Activated CD4-positive, alpha-beta T cell treated with anti-CD3 and anti-CD28 coated beads, Interleukin-10, Interleukin-2, amounts not matched to agents 100 ng/mL and 50 ng/mL, durations not matched to agents 16 hours and 8 hours (primary cell): ENCODE results near the gene ATP5MK.
"Not testable (repeated sequence)": the region's sequence is repeated elsewhere in the genome, so short reads cannot be mapped to it uniquely, and the experiment has no call there.

Source experiments
- DNase-seq: peaks from one replicate; pipeline ENCODE4 v3.0.0-alpha.2; 2020

Gene ATP5MK

DNA sequence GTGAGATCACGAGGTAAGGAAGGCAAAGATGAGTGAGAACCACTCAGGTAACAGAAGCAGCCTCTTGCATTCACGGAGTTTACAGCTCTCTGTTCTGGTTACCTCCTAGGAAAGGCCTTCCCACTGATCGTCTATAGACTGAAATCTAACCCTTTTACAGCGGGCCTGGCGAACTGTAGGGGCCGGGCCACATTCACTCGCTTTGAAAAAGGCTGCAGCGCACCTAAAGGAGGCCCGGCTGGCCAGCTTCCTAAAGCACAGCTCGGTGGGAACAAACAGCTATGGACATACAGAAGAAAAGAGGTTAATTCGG, 565 bp downstream of the ATP5MK start:
- DNase-seq: no peak

DNA sequence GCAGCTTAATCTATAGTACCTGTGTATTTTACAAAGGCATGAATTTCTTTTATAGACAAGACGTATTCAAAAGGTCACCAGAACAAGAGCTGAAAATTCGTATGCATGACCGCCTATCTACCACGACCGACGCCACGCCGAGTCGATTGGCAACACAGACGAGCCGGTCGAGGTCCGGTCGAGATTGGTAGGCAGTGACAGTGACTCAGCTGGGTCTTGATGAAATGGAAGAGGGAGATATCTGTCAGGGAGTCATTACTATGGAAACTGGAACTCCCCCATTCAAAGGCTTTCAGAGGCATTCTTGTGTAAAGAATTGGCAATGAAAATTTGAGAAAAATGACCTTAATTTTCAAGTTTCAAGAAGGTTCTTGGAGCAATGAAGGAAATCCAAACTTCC, 2.1 kb downstream of the ATP5MK start:
- peak; percentile 8 for DNase-seq

DNA sequence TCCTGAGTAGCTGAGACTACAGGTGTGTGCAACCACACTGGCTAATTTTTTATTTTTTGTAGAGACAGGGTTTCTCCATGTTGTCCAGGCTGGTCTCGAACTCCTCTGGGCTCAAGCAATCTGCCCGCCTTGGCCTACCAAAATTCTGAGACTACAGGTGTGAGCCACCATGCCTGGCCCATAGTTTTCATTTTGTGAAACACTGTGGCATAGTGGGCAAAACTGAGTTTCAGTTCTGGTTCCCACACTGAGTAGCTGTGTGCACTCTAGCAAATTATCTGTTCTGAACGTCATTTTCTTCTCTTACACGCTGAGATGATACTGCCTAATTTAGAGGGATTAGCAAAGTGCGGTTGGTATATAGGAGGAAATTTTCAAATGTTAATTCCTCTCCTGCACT, 13.5 kb downstream of the ATP5MK start:
- DNase-seq: no peak

DNA sequence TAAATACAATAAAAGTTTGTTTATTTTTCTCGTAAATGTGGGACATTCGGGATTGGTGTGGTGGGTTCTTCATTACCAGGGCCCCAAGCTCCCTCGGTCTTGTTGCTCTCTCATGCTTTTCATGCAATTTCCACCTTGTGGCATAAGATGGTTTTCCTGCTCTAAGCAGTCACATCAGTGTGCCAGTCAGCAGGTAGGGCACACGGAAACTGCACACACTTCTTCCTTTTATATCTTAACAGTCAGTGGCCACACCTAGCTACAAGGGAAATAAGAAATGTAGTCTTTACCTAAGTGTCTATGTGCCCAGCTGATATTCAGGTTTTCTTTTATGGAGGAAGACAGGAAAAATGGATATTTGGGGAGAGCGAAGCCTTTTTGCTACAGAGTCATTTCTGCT, 22.0 kb downstream of the ATP5MK start:
- no peak for DNase-seq

DNA sequence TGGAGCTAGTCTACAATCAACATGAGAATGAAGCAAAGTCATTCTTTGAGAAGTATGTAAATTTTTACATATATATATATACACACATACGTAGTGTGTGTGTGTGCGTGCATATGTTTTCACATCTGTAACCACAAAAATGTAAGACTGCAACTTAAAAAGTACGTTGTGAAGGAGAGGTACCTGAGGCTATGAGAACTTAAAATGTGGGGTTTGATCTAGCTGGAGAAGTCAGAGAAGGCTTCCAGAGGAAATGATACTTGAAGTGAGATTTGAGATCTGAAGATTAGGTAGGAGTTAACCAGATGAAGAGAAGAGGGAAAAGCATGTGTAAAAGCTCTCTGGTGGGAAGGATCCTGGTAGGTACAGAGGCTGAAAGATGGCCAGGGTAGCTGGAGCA, 22.7 kb downstream of the ATP5MK start:
- DNase-seq: peak; percentile 20

DNA sequence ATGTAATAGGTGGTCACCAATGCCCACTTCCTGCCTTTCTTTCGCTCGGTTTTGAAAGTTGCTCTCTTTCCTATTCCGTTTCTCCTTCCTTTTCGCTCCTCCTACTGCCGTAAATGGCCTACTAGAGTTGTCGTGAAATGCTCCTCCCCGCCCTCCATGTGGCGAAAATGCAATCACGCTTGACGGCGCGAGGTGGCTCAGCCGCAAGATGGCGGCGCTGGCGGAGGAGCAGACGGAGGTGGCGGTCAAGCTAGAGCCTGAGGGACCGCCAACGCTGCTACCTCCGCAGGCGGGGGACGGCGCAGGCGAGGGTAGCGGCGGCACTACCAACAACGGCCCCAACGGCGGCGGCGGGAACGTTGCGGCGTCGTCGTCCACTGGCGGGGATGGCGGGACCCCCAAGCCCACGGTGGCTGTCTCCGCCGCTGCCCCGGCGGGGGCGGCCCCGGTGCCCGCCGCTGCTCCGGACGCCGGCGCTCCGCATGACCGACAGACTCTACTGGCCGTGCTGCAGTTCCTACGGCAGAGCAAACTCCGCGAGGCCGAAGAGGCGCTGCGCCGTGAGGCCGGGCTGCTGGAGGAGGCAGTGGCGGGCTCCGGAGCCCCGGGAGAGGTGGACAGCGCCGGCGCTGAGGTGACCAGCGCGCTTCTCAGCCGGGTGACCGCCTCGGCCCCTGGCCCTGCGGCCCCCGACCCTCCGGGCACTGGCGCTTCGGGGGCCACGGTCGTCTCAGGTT, 28.3 kb downstream of the ATP5MK start, which contains the start of gene TAF5:
Gene TAF5 (plus strand): TSS at position 195 of the 737 bp plus-strand sequence. CDS start 14 bp downstream, at position 209.
- DNase-seq: peak; percentile 96

DNA sequence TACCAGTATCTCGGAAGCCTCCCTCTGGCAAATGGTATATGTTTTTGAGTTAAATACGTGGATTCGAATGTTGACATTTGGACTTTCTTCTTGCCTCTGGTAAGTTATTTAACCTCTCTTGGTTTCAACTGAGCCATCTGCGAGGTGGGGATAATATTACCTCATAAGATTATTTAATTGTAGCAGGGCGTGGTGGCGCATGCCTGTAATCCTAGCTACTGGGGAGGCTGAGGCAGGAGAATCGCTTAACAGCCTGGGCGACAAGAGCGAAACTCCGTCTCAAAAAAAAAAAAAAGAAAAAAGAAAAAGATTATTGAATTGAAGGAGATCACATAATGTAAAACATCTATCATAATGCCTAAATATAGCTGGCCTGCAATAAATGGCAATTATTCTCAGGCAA, 28.9 kb downstream of the ATP5MK start:
- DNase-seq: no peak

DNA sequence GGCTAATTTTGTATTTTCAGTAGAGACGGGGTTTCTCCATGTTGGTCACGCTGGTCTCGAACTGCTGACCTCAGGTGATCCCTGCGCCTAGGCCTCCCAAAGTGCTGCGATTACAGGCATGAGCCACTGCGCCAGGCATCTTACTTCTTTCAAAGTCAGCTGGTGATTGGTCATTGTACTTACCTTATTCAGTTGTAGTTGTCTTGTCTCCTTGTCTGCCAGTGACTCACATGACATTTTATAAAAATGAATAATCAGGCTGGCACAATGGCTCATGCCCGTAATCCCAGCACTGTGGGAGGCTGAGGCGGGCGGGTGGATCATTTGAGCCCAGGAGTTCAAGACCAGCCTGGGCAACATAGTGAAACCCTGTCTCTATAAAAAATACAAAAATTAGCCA, 35.5 kb downstream of the ATP5MK start:
- DNase-seq: peak; percentile 4

DNA sequence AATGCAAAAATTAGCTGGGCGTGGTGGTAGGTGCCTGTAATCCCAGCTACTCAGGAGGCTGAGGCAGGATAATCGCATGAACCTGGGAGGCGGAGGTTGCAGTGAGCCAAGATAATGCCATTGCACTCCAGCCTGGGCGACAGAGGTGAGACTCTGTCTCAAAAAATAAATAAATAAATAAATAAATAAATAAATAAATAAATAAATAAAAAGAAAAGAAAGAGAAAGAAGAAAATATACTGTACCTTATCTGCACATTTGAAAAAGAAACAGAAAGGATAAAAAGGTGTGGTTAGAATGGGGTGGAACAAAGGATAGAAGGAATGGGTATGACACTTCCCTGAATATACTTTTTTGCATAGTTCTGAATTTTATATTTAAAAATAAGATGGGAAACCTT, 36.8 kb downstream of the ATP5MK start:
- not testable (repeated sequence) for DNase-seq

DNA sequence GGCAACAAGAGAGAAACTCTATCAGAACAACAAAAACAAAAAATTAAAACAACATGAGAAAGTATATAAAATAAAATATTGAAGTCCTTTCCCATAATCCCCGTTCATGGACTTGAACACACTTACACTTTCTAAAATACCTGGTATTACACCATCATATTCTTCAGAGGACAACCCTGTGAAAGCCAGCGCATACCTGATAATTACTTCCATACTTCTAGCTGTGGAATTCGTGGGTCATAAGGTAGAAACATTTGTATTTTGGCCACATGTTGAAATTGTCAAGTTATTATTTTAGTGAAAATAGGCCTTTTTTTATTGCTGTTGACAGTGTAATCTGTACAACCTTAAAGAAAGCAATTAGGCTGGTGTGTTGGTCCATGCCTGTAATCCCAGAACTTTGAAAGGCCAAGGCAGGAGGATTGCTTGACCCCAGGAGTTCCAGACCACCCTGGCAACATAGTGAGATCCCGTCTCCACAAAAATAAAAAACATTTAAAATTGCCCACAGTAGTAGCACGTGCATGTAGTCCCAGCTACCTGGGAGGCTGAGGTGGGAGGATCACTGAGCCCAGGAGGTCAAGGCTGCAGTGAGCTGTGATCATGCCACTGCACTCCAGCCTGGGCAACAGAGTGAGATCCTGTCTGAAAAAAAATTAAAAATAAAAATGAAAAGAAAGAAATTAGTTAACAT, 40.2 kb downstream of the ATP5MK start:
- DNase-seq: no peak

DNA sequence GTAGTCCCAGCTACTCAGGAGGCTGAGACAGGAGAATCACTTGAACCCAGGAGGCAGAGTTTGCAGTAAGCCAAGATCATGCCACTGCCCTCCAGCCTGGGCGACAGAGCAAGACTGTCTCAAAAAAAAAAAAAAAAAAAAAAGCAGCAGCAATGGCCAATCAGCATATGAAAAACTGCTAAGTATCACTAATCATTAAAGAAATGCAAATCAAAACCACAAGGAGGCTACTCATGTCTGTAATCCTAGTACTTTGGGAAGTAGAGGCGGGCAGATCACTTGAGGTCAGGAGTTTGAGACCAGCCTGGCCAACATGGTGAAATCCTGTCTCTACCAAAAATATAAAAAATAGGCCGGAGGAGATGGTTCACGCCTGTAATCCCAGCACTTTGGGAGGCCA, 41.7 kb downstream of the ATP5MK start:
- not testable (repeated sequence) for DNase-seq

DNA sequence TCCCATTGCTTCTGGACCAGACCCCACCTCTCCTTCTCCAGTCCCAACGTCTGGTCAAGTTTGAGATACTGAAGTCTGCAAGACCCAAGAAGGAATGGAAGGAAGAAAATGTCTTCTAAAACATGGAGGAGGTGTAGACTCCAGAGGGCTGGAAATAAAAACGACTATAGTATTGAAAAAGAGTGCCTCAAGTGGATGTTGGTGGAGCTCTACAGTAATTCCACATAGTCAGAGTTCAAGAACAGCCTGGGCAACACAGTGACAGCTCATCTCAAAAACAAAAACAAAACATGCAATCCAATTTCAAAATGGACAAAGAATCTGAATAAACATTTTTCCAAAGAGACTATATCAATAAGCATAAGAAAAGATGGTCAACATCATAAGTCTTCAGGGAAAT, 43.0 kb downstream of the ATP5MK start:
- no peak for DNase-seq

DNA sequence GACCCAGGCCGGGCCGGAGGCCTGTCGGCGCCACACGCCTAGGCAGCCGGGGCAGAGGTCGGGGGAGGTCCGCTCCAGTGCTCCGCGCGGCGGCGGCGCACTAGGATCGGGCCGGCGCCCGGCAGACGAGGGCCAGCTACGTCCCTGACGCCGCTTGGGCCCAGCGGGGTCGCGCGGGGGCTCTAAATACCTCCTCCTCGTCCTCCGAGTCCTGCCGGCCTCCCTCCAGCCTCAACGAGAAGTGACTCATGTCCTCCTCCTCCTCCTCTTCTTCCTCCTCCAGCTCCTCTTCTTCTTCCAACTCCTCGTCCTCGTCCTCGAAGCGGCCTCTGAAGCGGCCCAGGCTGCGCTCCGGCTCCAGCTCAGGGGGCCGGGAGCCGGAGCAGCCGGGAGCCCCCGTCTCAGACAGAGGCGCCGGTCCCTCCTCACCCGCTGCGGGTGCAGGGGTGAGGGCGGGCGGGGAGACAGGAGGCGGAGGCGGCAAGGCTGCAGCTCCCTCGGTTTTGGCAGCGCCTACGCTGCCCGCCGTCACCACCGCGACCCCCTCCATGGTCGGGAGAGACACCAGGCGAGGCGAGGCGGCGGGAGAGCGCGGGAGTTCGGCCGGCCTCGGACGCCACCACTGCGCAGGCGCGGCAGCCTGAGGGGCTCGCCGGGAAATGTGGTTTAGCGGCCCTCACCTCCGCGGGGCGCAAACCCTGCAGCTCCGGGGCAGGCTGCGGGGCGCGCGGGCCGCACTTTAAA, 45.6 kb downstream of the ATP5MK start, which contains the start of gene PCGF6:
Gene PCGF6 (minus strand): TSS at position 624 of the 744 bp plus-strand sequence. CDS start 74 bp downstream, at position 550.
- DNase-seq: peak; percentile 88

DNA sequence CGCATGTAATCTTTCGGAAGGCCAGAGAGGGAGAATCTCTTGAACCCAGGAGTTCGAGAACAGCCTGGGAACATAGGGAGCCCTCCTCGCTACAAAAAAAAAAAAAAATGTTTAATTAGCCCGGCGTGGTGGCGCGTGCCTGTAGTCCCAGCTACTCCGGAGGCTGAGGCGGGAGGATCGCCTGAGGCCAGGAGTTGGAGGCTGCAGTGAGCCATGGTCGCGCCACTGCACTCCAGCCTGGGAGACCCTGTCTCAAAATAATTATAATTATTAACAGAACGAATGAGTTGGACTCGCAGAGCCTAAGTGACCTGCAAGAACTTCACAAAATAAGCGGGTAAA, 46.1 kb downstream of the ATP5MK start:
- DNase-seq: no peak
